LNCAP (cell line): ENCODE data around the gene SAP30L.

Experiments used
- TF ChIP-seq, protein P1 (sequence below): fragments of 450-650 bp; IDR thresholded peaks from 2 replicates; pipeline ENCODE4 v1.5.1; 2017; ENCODE audit warnings: mild to moderate bottlenecking

The SAP30L gene

DNA sequence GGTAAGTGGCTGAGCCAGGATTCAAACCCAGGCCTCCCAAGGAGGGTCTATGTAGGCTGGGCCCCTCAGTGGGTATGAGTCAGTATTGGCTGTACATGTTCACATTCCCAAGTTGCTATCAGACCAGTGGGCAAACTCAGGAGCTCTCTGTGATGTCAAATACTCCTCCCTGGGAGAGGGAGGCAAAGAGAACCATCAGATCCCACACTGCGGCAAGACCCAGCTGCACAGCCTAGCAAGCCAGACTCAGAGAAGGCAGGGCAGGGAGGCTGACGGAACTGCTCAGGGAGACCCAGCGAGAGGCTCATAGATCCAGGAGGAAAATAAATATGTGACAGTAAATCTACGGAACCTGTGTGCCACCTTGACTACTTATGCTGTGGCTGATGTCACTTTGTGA, 42.6 kb upstream of the SAP30L start:
- TF ChIP-seq, protein P1, sequence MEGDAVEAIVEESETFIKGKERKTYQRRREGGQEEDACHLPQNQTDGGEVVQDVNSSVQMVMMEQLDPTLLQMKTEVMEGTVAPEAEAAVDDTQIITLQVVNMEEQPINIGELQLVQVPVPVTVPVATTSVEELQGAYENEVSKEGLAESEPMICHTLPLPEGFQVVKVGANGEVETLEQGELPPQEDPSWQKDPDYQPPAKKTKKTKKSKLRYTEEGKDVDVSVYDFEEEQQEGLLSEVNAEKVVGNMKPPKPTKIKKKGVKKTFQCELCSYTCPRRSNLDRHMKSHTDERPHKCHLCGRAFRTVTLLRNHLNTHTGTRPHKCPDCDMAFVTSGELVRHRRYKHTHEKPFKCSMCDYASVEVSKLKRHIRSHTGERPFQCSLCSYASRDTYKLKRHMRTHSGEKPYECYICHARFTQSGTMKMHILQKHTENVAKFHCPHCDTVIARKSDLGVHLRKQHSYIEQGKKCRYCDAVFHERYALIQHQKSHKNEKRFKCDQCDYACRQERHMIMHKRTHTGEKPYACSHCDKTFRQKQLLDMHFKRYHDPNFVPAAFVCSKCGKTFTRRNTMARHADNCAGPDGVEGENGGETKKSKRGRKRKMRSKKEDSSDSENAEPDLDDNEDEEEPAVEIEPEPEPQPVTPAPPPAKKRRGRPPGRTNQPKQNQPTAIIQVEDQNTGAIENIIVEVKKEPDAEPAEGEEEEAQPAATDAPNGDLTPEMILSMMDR, result no peak

DNA sequence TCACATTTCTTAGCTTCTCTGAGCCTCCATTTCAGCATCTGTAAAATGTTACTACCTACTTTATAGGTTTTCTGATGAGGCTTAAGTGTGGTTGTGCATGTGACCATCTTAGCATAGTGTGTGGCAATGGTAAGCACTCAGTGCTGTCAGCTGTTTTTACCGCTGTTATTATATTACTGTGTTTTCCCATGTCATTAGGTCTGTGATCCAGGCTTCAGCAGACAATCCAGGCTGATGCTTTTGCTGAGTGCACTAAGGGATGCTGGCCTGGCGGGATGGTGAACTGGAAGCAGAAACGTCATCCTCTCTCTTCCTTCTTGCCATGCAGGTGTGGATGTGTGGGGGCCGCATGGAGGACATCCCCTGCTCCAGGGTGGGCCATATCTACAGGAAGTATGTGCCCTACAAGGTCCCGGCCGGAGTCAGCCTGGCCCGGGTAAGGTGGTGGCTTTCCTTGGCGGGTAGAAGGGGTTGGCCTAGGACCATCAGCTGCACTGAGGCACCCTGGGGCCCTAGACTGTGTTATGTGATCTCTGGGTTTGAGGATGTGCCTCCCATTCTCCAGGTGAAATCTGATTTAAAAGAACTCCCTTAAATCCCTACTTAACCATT, 41.9 kb upstream of the SAP30L start:
- TF ChIP-seq, protein P1, result no peak

DNA sequence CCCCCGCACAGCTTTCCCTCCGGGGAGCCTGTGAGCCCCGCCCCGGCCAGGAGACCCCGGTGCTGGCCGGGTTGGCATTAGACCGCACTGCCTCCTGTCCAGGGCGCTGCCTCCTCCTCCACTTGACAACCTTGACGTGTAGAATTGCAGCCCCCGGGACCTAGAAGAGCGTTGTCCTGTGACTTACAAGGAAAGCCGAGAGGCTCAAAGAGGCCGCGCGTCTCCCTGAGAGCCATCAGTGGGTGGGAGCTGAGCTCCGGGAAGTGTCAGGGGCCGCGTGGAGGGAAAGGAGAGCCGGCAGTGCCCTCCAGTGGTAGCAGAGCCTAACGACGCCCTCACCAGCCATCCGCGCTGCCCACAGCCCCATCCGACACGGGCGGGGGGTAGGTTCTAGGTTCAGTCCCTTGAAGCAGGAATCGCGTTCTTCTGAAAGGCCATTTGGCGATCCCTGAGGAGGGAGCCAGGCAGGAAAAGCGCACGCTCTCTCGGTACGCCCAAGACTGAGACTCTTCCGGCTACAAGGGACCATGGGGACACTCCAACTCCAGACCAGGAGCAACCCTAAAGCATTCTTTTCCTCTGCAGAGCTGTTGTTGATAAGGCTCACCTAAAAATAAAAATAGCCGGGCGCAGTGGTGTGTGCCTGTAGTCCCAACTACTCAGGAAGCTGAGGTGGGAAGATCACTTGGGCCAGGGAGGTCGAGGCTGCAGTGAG, 40.6 kb upstream of the SAP30L start:
- TF ChIP-seq, protein P1, result peak; percentile 83

DNA sequence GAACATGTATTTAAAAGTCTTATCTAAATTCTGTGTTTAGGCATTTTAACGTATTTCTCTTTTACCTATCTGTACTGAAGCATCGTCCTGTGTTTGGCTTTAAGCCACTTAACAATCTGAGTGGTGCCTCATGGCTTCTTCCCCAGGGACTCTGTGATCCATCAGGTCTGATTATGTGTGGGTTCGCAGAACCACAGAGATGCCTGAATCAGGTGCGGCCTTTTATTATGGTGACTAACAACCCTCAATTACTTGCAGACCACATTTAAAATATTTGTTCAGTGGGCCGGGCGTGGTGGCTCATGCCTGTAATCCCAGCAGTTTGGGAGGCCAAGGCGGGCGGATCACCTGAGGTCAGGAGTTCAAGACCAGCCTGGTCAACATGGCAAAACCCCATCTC, 39.6 kb upstream of the SAP30L start:
- TF ChIP-seq, protein P1, result no peak

DNA sequence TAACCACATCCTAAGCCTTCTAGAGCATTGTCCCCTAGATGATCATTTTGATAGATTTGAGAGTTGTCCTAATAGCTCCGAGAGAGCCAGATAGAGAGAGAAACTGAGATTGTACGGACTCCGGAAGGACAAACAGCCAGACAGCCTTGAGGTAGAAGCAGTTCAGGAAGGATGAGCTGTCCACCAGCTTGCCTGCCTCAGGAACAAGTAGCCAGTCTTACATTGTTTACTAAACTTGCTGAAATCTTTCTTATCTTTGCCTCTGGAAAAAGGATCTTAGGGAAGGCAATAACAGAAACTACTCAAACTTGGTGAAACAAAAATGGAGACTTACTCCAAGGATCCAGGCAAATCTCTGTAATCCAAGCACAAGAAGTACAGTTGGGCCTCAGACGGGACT, 39.0 kb upstream of the SAP30L start:
- TF ChIP-seq, protein P1, result no peak

DNA sequence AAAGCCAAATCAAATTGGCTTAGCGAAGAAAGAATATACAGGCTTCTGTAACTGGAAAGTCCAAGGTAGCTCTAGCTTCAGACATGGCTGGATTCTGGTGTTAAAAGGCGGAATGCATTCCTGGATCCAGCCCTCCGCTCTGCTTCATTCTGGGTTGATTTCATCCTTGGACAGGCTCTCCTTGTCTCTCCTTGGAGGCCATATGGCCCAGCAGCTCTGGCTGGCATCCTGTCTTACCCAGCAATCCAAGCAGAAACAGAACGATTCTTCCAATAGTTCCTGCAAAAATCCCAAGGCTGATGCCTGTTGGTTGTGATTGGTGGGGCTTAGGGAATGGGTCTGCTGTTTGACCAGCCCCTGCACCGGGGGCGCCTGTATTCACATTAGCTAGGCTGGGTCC, 37.0 kb upstream of the SAP30L start:
- TF ChIP-seq, protein P1, result no peak

DNA sequence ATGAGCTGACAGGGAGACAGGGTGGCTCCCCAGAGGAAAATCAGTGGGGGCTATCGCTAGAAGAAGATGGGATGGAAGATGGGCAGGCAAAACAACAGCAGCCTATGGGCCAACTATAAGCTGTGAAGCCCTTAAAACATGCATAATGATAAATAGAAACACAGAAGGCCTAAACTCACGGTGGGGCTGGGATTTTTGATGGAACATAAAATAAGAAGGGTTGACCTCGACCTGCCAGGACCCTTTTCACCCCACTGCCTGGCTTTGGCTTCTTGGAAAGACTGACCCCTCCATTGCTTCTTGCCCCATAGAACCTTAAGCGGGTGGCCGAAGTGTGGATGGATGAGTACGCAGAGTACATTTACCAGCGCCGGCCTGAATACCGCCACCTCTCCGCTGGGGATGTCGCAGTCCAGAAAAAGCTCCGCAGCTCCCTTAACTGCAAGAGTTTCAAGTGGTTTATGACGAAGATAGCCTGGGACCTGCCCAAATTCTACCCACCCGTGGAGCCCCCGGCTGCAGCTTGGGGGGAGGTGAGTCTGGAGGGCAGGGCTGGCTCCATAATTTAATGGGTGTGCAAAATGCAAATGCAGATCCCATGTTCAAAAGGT, 36.5 kb upstream of the SAP30L start:
- TF ChIP-seq, protein P1, result no peak
